ENCODE data around the gene BCAS3.

The BCAS3 gene

GRCh38 chr17:61368049-61368831, 690.6 kb downstream of the BCAS3 start:
- Histone ChIP-seq H3K4me2 (ENCODE audit: low read length) (no peak overlapping the region), H3K4me3 (ENCODE audit: low read length) (no peak overlapping the region), H4K20me1 (ENCODE audit: insufficient read depth, low read length) (no peaks in the 10 kb centered on the region), H3K4me1 (ENCODE audit: low read length) (no peaks in the 10 kb centered on the region), H3K27me3 (ENCODE audit: low read depth, low read length) (no peaks in the 10 kb centered on the region), H3K79me2 (ENCODE audit: low read length) (no peaks in the 10 kb centered on the region), H3K9ac (ENCODE audit: low read length) (no peak overlapping the region), H3K36me3 (replicated peaks; ENCODE audit: low read depth, low read length) (no peaks in the 10 kb centered on the region), H2AFZ (ENCODE audit: low read depth, low read length) (no peak overlapping the region), H3K27ac (ENCODE audit: low read length) (no peak overlapping the region), H3K9me3 (ENCODE audit: insufficient read depth, low read length) (no peaks in the 10 kb centered on the region)
- no peak for TF ChIP-seq CTCF (IDR thresholded peaks at IDR 0.05; ENCODE audit: low read depth, low read length)
- TF ChIP-seq EZH2phosphoT487 (IDR thresholded peaks at IDR 0.05; ENCODE audit: low read depth), result no peak

GRCh38 chr17:61368832-61369450, 691.3 kb downstream of the BCAS3 start:
- Histone ChIP-seq H2AFZ (ENCODE audit: low read depth, low read length) (no peak overlapping the region), H3K27me3 (ENCODE audit: low read depth, low read length) (no peaks in the 10 kb centered on the region), H3K9ac (ENCODE audit: low read length) (no peak overlapping the region), H3K27ac (ENCODE audit: low read length) (no peak overlapping the region), H3K4me3 (ENCODE audit: low read length) (no peak overlapping the region), H3K36me3 (replicated peaks; ENCODE audit: low read depth, low read length) (no peaks in the 10 kb centered on the region), H4K20me1 (ENCODE audit: insufficient read depth, low read length) (no peaks in the 10 kb centered on the region), H3K4me2 (ENCODE audit: low read length) (no peak overlapping the region), H3K4me1 (ENCODE audit: low read length) (no peaks in the 10 kb centered on the region), H3K9me3 (ENCODE audit: insufficient read depth, low read length) (no peaks in the 10 kb centered on the region), H3K79me2 (ENCODE audit: low read length) (no peaks in the 10 kb centered on the region)
- no peak for TF ChIP-seq EZH2phosphoT487 (IDR thresholded peaks at IDR 0.05; ENCODE audit: low read depth)
- no peak for TF ChIP-seq CTCF (IDR thresholded peaks at IDR 0.05; ENCODE audit: low read depth, low read length)

- TF ChIP-seq EZH2phosphoT487 (IDR thresholded peaks at IDR 0.05; ENCODE audit: low read depth) (no peak), CTCF (IDR thresholded peaks at IDR 0.05; ENCODE audit: low read depth, low read length) (no peak)
- no peak overlapping the region for H3K4me2 ChIP-seq (ENCODE audit: low read length)
- no peak overlapping the region for H2AFZ ChIP-seq (ENCODE audit: low read depth, low read length)
- H3K27me3 ChIP-seq (ENCODE audit: low read depth, low read length), result no peaks in the 10 kb centered on the region
- H3K4me3 ChIP-seq (ENCODE audit: low read length), result no peak overlapping the region
- no peaks in the 10 kb centered on the region for H3K9me3 ChIP-seq (ENCODE audit: insufficient read depth, low read length)
- H3K36me3 ChIP-seq (replicated peaks; ENCODE audit: low read depth, low read length), result no peaks in the 10 kb centered on the region
- no peaks in the 10 kb centered on the region for H3K79me2 ChIP-seq (ENCODE audit: low read length)
- no peak overlapping the region for H3K9ac ChIP-seq (ENCODE audit: low read length)
- no peak overlapping the region for H3K27ac ChIP-seq (ENCODE audit: low read length)
- no peaks in the 10 kb centered on the region for H3K4me1 ChIP-seq (ENCODE audit: low read length)
- no peaks in the 10 kb centered on the region for H4K20me1 ChIP-seq (ENCODE audit: insufficient read depth, low read length)
Observed at GRCh38 chr17:61369751-61370150, 692.1 kb downstream of the BCAS3 start.

GRCh38 chr17:61371179-61371578, 693.5 kb downstream of the BCAS3 start:
- H3K27ac ChIP-seq (ENCODE audit: low read length), result no peak overlapping the region
- H3K79me2 ChIP-seq (ENCODE audit: low read length), result no peaks in the 10 kb centered on the region
- H3K9ac ChIP-seq (ENCODE audit: low read length), result no peak overlapping the region
- no peaks in the 10 kb centered on the region for H4K20me1 ChIP-seq (ENCODE audit: insufficient read depth, low read length)
- no peak overlapping the region for H2AFZ ChIP-seq (ENCODE audit: low read depth, low read length)
- no peaks in the 10 kb centered on the region for H3K9me3 ChIP-seq (ENCODE audit: insufficient read depth, low read length)
- H3K4me2 ChIP-seq (ENCODE audit: low read length), result no peak overlapping the region
- no peak overlapping the region for H3K4me3 ChIP-seq (ENCODE audit: low read length)
- H3K4me1 ChIP-seq (ENCODE audit: low read length), result no peaks in the 10 kb centered on the region
- TF ChIP-seq CTCF (IDR thresholded peaks at IDR 0.05; ENCODE audit: low read depth, low read length) (no peak), EZH2phosphoT487 (IDR thresholded peaks at IDR 0.05; ENCODE audit: low read depth) (no peak)
- H3K36me3 ChIP-seq (replicated peaks; ENCODE audit: low read depth, low read length), result no peaks in the 10 kb centered on the region
- no peaks in the 10 kb centered on the region for H3K27me3 ChIP-seq (ENCODE audit: low read depth, low read length)

All from OCI-LY3 (cell line).